SK-N-SH (cell line): Measurements from ENCODE around the gene C2CD3. TPM values are rescaled to one million over a fixed set of nuclear protein-coding genes. Genes with fewer than 3 reads are reported as not detected.

Source experiments
- CTCF ChIA-PET: fragments of 300-600, 350-600 bp; formaldehyde crosslinking; extraction: SDS; loops from one replicate; lab custom pipeline; 2021; lab: Yijun Ruan, JAX
- POLR2A ChIA-PET: fragments of 350-600 bp; sonication (Branson Sonifier 250); formaldehyde crosslinking; extraction: SDS; loops from one replicate; lab custom pipeline; 2020; ENCODE audit warnings: antibody characterized with exemption, inconsistent platforms; lab: Yijun Ruan, JAX
- DNase-seq: peaks from one replicate; pipeline ENCODE4 v3.0.0; 2012
- H2AFZ ChIP-seq: fragments of 200-600 bp; sonication (generic); 2 replicates; pipeline ENCODE4 v1.8.1; 2016; ENCODE audit warnings: antibody characterized with exemption, mild to moderate bottlenecking, low read depth
- H3F3A ChIP-seq: fragments of 200-600 bp; sonication (generic); replicated peaks from 2 replicates; pipeline ENCODE3; 2016; ENCODE audit warnings: antibody characterized with exemption, mild to moderate bottlenecking; ENCODE audit not compliant: insufficient read depth
- H3K27ac ChIP-seq, 2 experiments: fragments of 200-500 bp in 1 of 2; fragments of 200-600 bp in 1 of 2; sonication (Bioruptor generic) in 1 of 2; sonication (generic), shearing (Covaris generic) in 1 of 2; 2 replicates each; pipeline versions ENCODE4 v1.5.1 to v1.6.1; 2014 to 2016; ENCODE audit warnings: low read depth in 2 of 2, inconsistent platforms in 1 of 2, low read length in 1 of 2, mild to moderate bottlenecking in 1 of 2, mixed read lengths in 1 of 2
- H3K27me3 ChIP-seq: fragments of 200-600 bp; sonication (generic), shearing (Covaris generic); 2 replicates; pipeline ENCODE4 v1.6.1; 2016; ENCODE audit warnings: mixed run types; ENCODE audit not compliant: insufficient read depth
- H3K36me3 ChIP-seq, 2 experiments: fragments of 200-500 bp in 1 of 2; fragments of 200-600 bp in 1 of 2; sonication (Bioruptor generic) in 1 of 2; sonication (generic) in 1 of 2; replicated peaks in 1 of 2; 2 replicates each; pipeline versions ENCODE3 to v1.5.1; 2014 to 2016; ENCODE audit warnings: low read length in 1 of 2, mild to moderate bottlenecking in 1 of 2; ENCODE audit not compliant: insufficient read depth in 2 of 2, control insufficient read depth in 1 of 2
- H3K4me1 ChIP-seq, 2 experiments: fragments of 200-500 bp in 1 of 2; fragments of 200-600 bp in 1 of 2; sonication (Bioruptor generic) in 1 of 2; sonication (generic), shearing (Covaris generic) in 1 of 2; 2 replicates each; pipeline versions ENCODE4 v1.5.1 to v1.6.1; 2014 to 2016; ENCODE audit warnings: low read depth in 1 of 2, low read length in 1 of 2, mixed run types in 1 of 2; ENCODE audit not compliant: insufficient read depth in 2 of 2, control insufficient read depth in 1 of 2
- H3K4me2 ChIP-seq: fragments of 200-600 bp; sonication (generic), shearing (Covaris generic); 2 replicates; pipeline ENCODE4 v1.6.1; 2017; ENCODE audit warnings: mixed run types
- H3K4me3 ChIP-seq, 2 experiments: fragments of 200-500 bp in 1 of 2; fragments of 200-600 bp in 1 of 2; sonication (Bioruptor generic) in 1 of 2; sonication (generic), shearing (Covaris generic) in 1 of 2; 2 replicates each; pipeline versions ENCODE4 v1.5.1 to v1.8.1; 2014 to 2016; ENCODE audit warnings: low read depth in 2 of 2, inconsistent platforms in 1 of 2, low read length in 1 of 2, mild to moderate bottlenecking in 1 of 2, mixed read lengths in 1 of 2, moderate library complexity in 1 of 2
- H3K79me2 ChIP-seq: fragments of 200-600 bp; sonication (generic); 2 replicates; pipeline ENCODE4 v1.8.1; 2017; ENCODE audit warnings: mild to moderate bottlenecking; ENCODE audit not compliant: insufficient read depth
- H3K9ac ChIP-seq: fragments of 200-600 bp; sonication (generic); 2 replicates; pipeline ENCODE4 v1.6.1; 2017; ENCODE audit warnings: mixed run types
- H3K9me2 ChIP-seq: fragments of 200-600 bp; sonication (generic); 2 replicates; pipeline ENCODE4 v1.6.1; 2017; ENCODE audit warnings: mixed run types
- H3K9me3 ChIP-seq: fragments of 200-600 bp; sonication (generic); 2 replicates; pipeline ENCODE4 v1.6.1; 2017; ENCODE audit warnings: mixed run types, mild to moderate bottlenecking, moderate library complexity
- H4K20me1 ChIP-seq: fragments of 200-600 bp; sonication (generic); 2 replicates; pipeline ENCODE4 v1.6.1; 2017; ENCODE audit warnings: mild to moderate bottlenecking, mixed run types; ENCODE audit not compliant: insufficient read depth
- CTCF ChIP-seq: fragments of 200-600 bp; sonication (generic); IDR thresholded peaks from 2 replicates; pipeline ENCODE4 v1.6.1; 2017; ENCODE audit warnings: antibody characterized with exemption, mild to moderate bottlenecking, moderate library complexity
- EZH2phosphoT487 ChIP-seq: fragments of 200-600 bp; sonication (generic); IDR thresholded peaks from 2 replicates; pipeline ENCODE4 v1.6.1; 2017; ENCODE audit warnings: low read depth, mixed run types, mild to moderate bottlenecking, antibody characterized with exemption, moderate library complexity, borderline replicate concordance
- FOSL2 ChIP-seq: IDR thresholded peaks from 2 replicates; pipeline ENCODE4 v1.4.0; 2012; ENCODE audit warnings: low read depth, mild to moderate bottlenecking, moderate library complexity, borderline replicate concordance
- FOXM1 ChIP-seq: IDR thresholded peaks from 2 replicates; pipeline ENCODE4 v1.4.0; 2012; ENCODE audit warnings: low read depth, mild to moderate bottlenecking
- GABPA ChIP-seq: IDR thresholded peaks from 2 replicates; pipeline ENCODE4 v1.4.0; 2012; ENCODE audit warnings: low read depth, mild to moderate bottlenecking
- GATA2 ChIP-seq: sonication (generic); formaldehyde crosslinking; IDR thresholded peaks from 2 replicates; pipeline ENCODE4 v1.5.0; 2020; ENCODE audit warnings: mild to moderate bottlenecking, missing genetic modification reagents
- JUND ChIP-seq: IDR thresholded peaks from 2 replicates; pipeline ENCODE4 v1.4.0; 2012
- MAX ChIP-seq: IDR thresholded peaks from 2 replicates; pipeline ENCODE4 v1.4.0; 2012; ENCODE audit warnings: low read depth
- NFIC ChIP-seq: IDR thresholded peaks from 2 replicates; pipeline ENCODE4 v1.4.0; 2012; ENCODE audit warnings: borderline replicate concordance
- POLR2AphosphoS5 ChIP-seq: IDR thresholded peaks from 2 replicates; pipeline ENCODE4 v1.6.1; 2012; ENCODE audit warnings: low read depth, low read length
- RAD21 ChIP-seq: IDR thresholded peaks from 2 replicates; pipeline ENCODE4 v1.6.1; 2012; ENCODE audit warnings: mild to moderate bottlenecking, low read length
- RCOR1 ChIP-seq: fragments of 150-350 bp; IDR thresholded peaks from 2 replicates; pipeline ENCODE4 v1.6.1; 2017; ENCODE audit warnings: antibody characterized with exemption, low read length
- RXRA ChIP-seq: IDR thresholded peaks from 2 replicates; pipeline ENCODE4 v1.4.0; 2012; ENCODE audit warnings: low read depth, mild to moderate bottlenecking, borderline replicate concordance
- SMC3 ChIP-seq: IDR thresholded peaks from 2 replicates; pipeline ENCODE4 v1.6.1; 2012; ENCODE audit warnings: low read depth, low read length, improper control_type of control experiment
- TAF1 ChIP-seq: IDR thresholded peaks from 2 replicates; pipeline ENCODE4 v1.6.1; 2012; ENCODE audit warnings: low read depth, mild to moderate bottlenecking, low read length, moderate library complexity, borderline replicate concordance
- TCF12 ChIP-seq: IDR thresholded peaks from 2 replicates; pipeline ENCODE4 v1.4.0; 2012
- YY1 ChIP-seq: IDR thresholded peaks from 2 replicates; pipeline ENCODE4 v1.4.0; 2012; ENCODE audit warnings: low read depth, mild to moderate bottlenecking
- ZBTB33 ChIP-seq: IDR thresholded peaks from 2 replicates; pipeline ENCODE4 v1.4.0; 2012; ENCODE audit warnings: low read depth, borderline replicate concordance
- WGBS: methylation state at CpG from one replicate; pipeline ENCODE4 v1.1.6; 2017; ENCODE audit warnings: low lambda C conversion rate; 5-methylcytosine and 5-hydroxymethylcytosine counted together
- polyA plus RNA-seq, 3 experiments: library from polyadenylated mRNA; depleted of rRNA; stranded (reverse); fragments of >200 nt; gene quantifications; 2 replicates each; pipeline ENCODE4 v1.2.3, GENCODE V29; 2012

Gene C2CD3
- polyA plus RNA-seq, 1 of the 3 experiments (the other 2 are of a cell fraction), result 7.0 TPM

- TF ChIP-seq FOXM1, result no peak
- TF ChIP-seq TAF1, result no peak
- no peak for TF ChIP-seq POLR2AphosphoS5
- TF ChIP-seq JUND, result no peak
These were observed 168.9 kb downstream of the C2CD3 start (continued) for GRCh38 chr11:74001822-74002286.

- Histone ChIP-seq H3K9ac (no peak overlapping the region), H3K27ac (no peak overlapping the region), H3K9me2 (no peaks in the 10 kb centered on the region), H3K4me3 (no peak overlapping the region), H3K4me1 (no peaks in the 10 kb centered on the region), H3F3A (peaks cover 1% of the 10 kb centered on the region), H3K9me3 (no peaks in the 10 kb centered on the region), H2AFZ (no peak overlapping the region), H3K4me2 (no peak overlapping the region), H4K20me1 (no peaks in the 10 kb centered on the region), H3K79me2 (no peaks in the 10 kb centered on the region), H3K27me3 (no peaks in the 10 kb centered on the region), H3K36me3 (peaks cover 0 to 12% of the 10 kb centered on the region in 2 experiments)
- ChIA-PET CTCF (no interaction called here), POLR2A (no interaction called here)
- TF ChIP-seq ZBTB33, result no peak
- no peak for TF ChIP-seq GABPA
- TF ChIP-seq TCF12, result no peak
- WGBS, result 90% methylated on average over 14 of the region's 14 CpGs
- DNase-seq, result no peak
These were observed 170.3 kb downstream of the C2CD3 start for GRCh38 chr11:74000307-74001133.

GRCh38 chr11:73999581-74000306 lies 171.1 kb downstream of the C2CD3 start:
- H3K4me1 ChIP-seq, result no peaks in the 10 kb centered on the region
- H3K9me3 ChIP-seq, result no peaks in the 10 kb centered on the region
- ChIA-PET POLR2A (no interaction called here), CTCF (no interaction called here)
- no peak overlapping the region for H3K4me2 ChIP-seq
- H4K20me1 ChIP-seq, result no peaks in the 10 kb centered on the region
- no peak overlapping the region for H2AFZ ChIP-seq
- no peak for DNase-seq
- no peaks in the 10 kb centered on the region for H3K27me3 ChIP-seq
- no peak overlapping the region for H3K9ac ChIP-seq
- H3K27ac ChIP-seq, result no peak overlapping the region
- WGBS, result 84% methylated on average over 8 of the region's 8 CpGs
- peaks cover 4% of the 10 kb centered on the region for H3F3A ChIP-seq
- peaks cover 0 to 12% of the 10 kb centered on the region in 2 experiments for H3K36me3 ChIP-seq
- no peaks in the 10 kb centered on the region for H3K79me2 ChIP-seq
- no peak overlapping the region for H3K4me3 ChIP-seq
- no peaks in the 10 kb centered on the region for H3K9me2 ChIP-seq
- TF ChIP-seq EZH2phosphoT487, result no peak
- TF ChIP-seq RXRA, result no peak
- no peak for TF ChIP-seq SMC3
- no peak for TF ChIP-seq RCOR1
- no peak for TF ChIP-seq RAD21
- TF ChIP-seq MAX, result no peak
- no peak for TF ChIP-seq GABPA
- no peak for TF ChIP-seq GATA2 (CRISPR knock-in tag)
- no peak for TF ChIP-seq FOSL2
- no peak for TF ChIP-seq TCF12
- TF ChIP-seq NFIC, result no peak
- no peak for TF ChIP-seq CTCF
- TF ChIP-seq YY1, result no peak
